ES-I3 (cell line): ENCODE measurements around the gene EIF3M.
"Not testable (repeated sequence)": the region's sequence is repeated elsewhere in the genome, so short reads cannot be mapped to it uniquely, and the experiment has no call there.

Experiments used
- H3K36me3 ChIP-seq: 2 replicates; pipeline ENCODE4 v1.6.1; 2013; ENCODE audit warnings: mild to moderate bottlenecking, low read length, control low read depth, moderate library complexity; ENCODE audit not compliant: insufficient read depth
- H3K4me1 ChIP-seq: 2 replicates; pipeline ENCODE4 v1.6.1; 2013; ENCODE audit warnings: mild to moderate bottlenecking, control low read depth, low read length; ENCODE audit not compliant: insufficient read depth
- H3K9ac ChIP-seq: 2 replicates; pipeline ENCODE4 v1.6.1; 2013; ENCODE audit warnings: low read depth, mild to moderate bottlenecking, low read length, moderate library complexity
- H3K9me3 ChIP-seq: 2 replicates; pipeline ENCODE4 v1.6.1; 2013; ENCODE audit warnings: mild to moderate bottlenecking, low read length, moderate library complexity; ENCODE audit not compliant: control insufficient read depth, insufficient read depth

EIF3M gene

DNA sequence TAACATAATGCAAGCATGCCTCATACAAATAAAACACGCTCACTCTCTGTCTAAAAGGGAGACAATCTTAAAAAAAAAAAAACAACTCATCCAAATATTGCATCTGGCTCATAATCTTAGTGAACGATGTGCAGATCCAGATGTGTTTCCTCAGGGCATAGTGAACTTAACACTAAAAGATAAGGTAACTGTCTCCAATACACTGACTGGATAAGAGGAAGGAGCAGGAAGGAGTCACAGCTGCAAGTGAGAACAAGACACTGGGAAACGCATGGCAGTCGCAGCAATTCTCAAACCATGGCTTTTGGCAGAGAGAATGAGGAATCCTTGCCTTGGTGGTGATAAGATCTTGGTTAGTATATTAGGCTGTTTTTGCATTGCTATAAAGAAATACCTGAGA lies 9.2 kb upstream of the EIF3M start:
- no peaks in the 10 kb centered on the region for H3K9me3 ChIP-seq
- no peak overlapping the region for H3K9ac ChIP-seq
- no peaks in the 10 kb centered on the region for H3K36me3 ChIP-seq
- no peaks in the 10 kb centered on the region for H3K4me1 ChIP-seq

DNA sequence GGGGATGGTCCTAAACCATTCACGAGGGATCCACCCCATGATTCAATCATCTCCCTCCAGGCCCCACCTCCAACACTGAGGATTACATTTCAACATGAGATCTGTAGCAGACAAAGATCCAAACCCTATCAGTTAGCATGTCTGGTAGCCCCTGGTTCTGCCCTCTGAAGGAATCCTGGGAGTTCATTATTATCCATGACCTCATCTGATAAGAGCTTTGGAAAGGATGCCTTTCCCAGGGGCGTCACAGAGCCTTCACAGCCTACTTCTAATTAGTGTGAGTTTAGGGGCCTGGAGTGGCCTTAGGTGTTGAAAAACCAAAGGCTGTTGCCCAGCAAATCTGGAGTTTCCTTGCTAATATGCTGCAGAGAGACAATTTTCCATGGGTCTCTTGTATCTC lies 8.6 kb upstream of the EIF3M start:
- H3K36me3 ChIP-seq: no peaks in the 10 kb centered on the region
- H3K9me3 ChIP-seq: no peaks in the 10 kb centered on the region
- H3K4me1 ChIP-seq: no peaks in the 10 kb centered on the region
- H3K9ac ChIP-seq: no peak overlapping the region

- Histone ChIP-seq H3K9ac (no peak overlapping the region), H3K4me1 (peaks cover 10% of the 10 kb centered on the region), H3K36me3 (no peaks in the 10 kb centered on the region), H3K9me3 (no peaks in the 10 kb centered on the region)
Measured at GRCh38 chr11:32576456-32576855, 7.2 kb upstream of the EIF3M start.

DNA sequence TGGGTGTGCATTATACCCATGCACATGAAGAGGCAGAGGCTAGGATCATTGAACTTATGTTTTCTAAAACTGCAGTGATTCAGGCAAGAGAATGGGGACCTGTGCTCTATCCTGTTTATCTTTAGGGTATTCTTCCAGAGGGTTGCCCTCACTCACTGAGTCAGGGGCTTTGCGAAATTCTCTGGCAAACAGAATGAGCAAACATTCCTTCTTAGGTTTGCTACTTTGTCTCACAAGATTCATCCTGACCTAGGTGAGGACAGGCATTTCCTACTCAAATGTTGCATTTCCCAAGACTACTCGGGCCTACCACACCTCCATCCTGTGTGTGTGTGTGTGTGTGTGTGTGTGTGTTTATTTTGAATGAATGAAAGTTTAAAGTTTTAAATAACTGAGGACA lies 2.7 kb upstream of the EIF3M start:
- Histone ChIP-seq H3K9ac (no peak overlapping the region), H3K4me1 (peaks cover 14% of the 10 kb centered on the region), H3K9me3 (no peaks in the 10 kb centered on the region), H3K36me3 (no peaks in the 10 kb centered on the region)

DNA sequence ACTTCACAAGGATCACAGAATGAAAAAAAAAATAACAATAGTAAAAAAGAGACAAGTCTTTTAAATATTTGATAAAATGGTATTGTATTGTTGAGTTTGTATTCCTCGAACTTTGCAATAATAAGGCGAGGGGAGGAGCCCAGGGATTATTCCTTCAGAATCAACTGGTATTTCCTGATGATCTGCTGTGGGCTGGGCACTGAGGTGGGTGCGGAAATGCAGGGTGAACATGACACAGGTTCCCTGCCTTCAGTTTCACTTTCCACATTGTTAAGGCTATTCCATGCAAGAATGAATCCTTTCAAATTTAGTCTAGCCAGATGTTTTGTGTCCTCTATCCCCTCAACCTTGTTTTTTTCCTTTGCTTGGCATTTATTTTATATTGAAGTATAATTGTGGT lies 2.1 kb upstream of the EIF3M start:
- Histone ChIP-seq H3K9ac (no peak overlapping the region), H3K36me3 (no peaks in the 10 kb centered on the region), H3K4me1 (peaks cover 18% of the 10 kb centered on the region), H3K9me3 (no peaks in the 10 kb centered on the region)

GRCh38 chr11:32584921-32585320 lies 1.3 kb downstream of the EIF3M start:
- Histone ChIP-seq H3K9me3 (no peaks in the 10 kb centered on the region), H3K4me1 (peaks cover 18% of the 10 kb centered on the region), H3K36me3 (peaks cover 12% of the 10 kb centered on the region), H3K9ac (peak overlapping the region; percentile 74)

DNA sequence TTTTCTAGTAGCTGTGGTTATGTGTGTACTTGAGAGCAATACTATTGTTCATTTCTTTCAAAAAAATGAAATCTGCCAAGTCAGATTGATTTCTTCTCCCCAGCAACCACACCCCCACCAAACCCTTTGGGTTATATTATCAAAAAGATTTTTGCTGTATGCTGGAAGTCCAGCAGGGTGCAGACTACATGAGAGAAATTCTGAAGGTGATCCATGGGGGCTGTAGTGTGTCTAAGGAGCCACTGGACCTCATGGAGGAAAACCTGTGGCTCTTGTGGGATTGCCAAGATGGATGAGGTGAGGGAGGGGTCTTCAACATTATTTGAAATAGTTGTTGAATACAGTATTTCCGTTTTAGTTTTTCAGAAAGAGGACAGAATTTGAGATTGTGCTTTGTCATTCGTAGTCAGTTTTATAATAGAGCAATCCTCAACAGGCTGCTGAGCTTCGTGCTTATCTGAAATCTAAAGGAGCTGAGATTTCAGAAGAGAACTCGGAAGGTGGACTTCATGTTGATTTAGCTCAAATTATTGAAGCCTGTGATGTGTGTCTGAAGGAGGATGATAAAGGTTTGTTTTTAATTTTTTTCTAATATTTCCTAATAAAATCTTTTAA lies 3.1 kb downstream of the EIF3M start:
- no peak overlapping the region for H3K9ac ChIP-seq
- H3K36me3 ChIP-seq: peaks cover 22% of the 10 kb centered on the region
- peaks cover 6% of the 10 kb centered on the region for H3K4me1 ChIP-seq
- no peaks in the 10 kb centered on the region for H3K9me3 ChIP-seq

DNA sequence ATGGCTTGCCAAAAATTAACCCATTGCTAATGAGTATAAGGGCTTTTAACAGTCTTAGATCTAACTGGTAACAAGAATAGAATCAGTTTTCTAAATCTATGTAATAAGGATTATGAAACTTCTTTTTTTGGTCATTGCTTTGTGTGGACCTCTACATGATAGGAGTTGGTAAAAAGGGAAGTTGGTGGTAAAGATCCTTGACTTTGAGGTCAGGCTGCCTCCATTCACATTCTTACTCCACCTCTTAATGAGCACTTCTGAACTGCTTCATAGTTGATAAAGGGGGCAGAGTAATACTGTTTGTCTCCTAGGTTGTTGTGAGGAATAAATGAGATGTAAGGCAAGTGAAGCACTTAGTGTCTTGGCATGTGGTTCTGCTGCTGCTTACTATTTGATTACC lies 10.6 kb downstream of the EIF3M start:
- peaks cover 7% of the 10 kb centered on the region; the same call in 1 of the 2 replicates for H3K4me1 ChIP-seq
- no peaks in the 10 kb centered on the region for H3K9me3 ChIP-seq
- no peak overlapping the region for H3K9ac ChIP-seq
- peaks cover 38% of the 10 kb centered on the region for H3K36me3 ChIP-seq

- not testable (repeated sequence) for H3K9ac ChIP-seq, H3K4me1 ChIP-seq, H3K9me3 ChIP-seq
- H3K36me3 ChIP-seq: peaks cover 31% of the 10 kb centered on the region
Measured at GRCh38 chr11:32596114-32596513, 12.5 kb downstream of the EIF3M start.

- peaks cover 7% of the 10 kb centered on the region; the same call in 1 of the 2 replicates for H3K4me1 ChIP-seq
- no peaks in the 10 kb centered on the region for H3K9me3 ChIP-seq
- H3K36me3 ChIP-seq: peaks cover 24% of the 10 kb centered on the region
- no peak overlapping the region for H3K9ac ChIP-seq
Measured at GRCh38 chr11:32597921-32598320, 14.3 kb downstream of the EIF3M start.

DNA sequence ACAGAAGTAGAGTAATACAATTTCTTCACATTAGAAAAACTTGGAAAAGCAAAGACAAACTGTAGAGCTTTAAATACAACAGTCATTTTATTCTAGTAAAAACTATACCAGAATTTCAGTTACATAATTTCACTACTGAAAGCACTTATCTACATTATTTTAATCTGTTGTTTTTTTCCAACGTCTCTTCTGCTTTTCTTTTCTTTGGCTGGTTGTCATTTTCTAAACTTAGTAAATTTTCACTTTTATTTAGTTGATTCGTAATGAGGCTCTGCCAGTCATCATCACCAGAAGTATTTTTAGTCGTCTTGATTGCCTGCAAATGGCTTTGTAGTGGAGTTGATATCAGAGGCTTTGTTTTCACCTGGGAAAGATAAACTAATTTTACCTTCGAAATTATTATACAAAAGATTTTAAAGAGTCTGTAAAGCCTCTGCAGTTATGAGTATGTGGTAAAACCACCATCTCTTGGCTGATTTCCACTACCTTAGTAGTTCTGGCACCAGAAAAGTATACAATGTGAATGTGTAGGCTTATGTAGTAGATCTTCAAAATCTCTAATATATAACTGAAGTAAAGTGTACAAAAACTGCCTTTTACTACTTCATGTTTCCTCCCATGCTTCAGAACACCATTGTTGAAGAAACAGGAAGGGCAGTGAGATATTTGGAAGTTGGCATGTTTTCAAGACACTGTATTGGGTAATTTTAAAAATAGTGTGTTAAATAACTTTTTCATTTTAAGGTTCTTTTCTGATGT lies 19.2 kb downstream of the EIF3M start:
- Histone ChIP-seq H3K4me1 (peaks cover under 1% of the 10 kb centered on the region; the same call in 1 of the 2 replicates), H3K36me3 (peaks cover 7% of the 10 kb centered on the region; the same call in 1 of the 2 replicates), H3K9ac (no peak overlapping the region), H3K9me3 (no peaks in the 10 kb centered on the region)

- H3K9ac ChIP-seq: no peak overlapping the region
- no peaks in the 10 kb centered on the region for H3K4me1 ChIP-seq
- peaks cover 4% of the 10 kb centered on the region; the same call in 1 of the 2 replicates for H3K36me3 ChIP-seq
Measured at GRCh38 chr11:32606220-32606619, 22.6 kb downstream of the EIF3M start.

DNA sequence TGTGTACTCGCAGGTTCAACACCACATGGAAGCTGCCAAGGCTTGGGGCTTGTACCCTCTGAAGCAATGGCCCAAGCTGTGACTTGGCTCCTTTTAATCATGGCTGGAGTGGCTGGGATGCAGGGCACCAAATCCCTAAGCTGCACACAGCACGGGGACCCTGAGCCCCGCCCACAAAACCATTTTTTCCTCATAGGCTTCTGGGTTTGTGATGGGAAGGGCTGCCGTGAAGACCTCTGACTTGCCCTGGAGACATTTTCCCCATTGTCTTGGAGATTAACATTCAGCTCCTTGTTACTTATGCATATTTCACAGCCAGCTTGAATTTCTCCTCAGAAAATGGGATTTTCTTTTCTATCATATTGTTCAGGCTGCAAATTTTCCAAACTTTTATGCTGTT lies 25.2 kb downstream of the EIF3M start:
- H3K36me3 ChIP-seq, H3K9me3 ChIP-seq, H3K4me1 ChIP-seq, H3K9ac ChIP-seq: not testable (repeated sequence)

More at GRCh38 chr11:32606220-32606619, 22.6 kb downstream of the EIF3M start:
- peaks cover 2% of the 10 kb centered on the region; the same call in 1 of the 2 replicates for H3K9me3 ChIP-seq

- Histone ChIP-seq H3K9me3 (peaks cover 2% of the 10 kb centered on the region; the same call in 1 of the 2 replicates), H3K4me1 (no peaks in the 10 kb centered on the region), H3K9ac (no peak overlapping the region), H3K36me3 (no peaks in the 10 kb centered on the region)
Measured at GRCh38 chr11:32610797-32611352, 27.2 kb downstream of the EIF3M start.
